H9 (cell line): ENCODE data around the gene RNPEPL1. TPM values are rescaled to one million over a fixed set of nuclear protein-coding genes. Genes with fewer than 3 reads are reported as not detected.
A peak's percentile ranks its signal among the peaks of the same experiment; 100 is the strongest.

ENCODE experiments used
- DNase-seq: peaks from one replicate; pipeline ENCODE4 v3.0.0-alpha.2; 2017
- H2AFZ ChIP-seq: one replicate; pipeline ENCODE4 v1.6.1; 2013; ENCODE audit warnings: mild to moderate bottlenecking, low read length, control low read depth, moderate library complexity
- H2AK5ac ChIP-seq: 2 replicates; pipeline ENCODE4 v1.6.1; 2013; ENCODE audit warnings: low read length, control low read depth, mixed read lengths; ENCODE audit not compliant: insufficient read length
- H2BK120ac ChIP-seq: one replicate; pipeline ENCODE4 v1.6.1; 2013; ENCODE audit warnings: low read depth, mild to moderate bottlenecking, low read length, control low read depth, inconsistent platforms; ENCODE audit not compliant: poor library complexity, severe bottlenecking
- H2BK12ac ChIP-seq: 2 replicates; pipeline ENCODE4 v1.6.1; 2013; ENCODE audit warnings: low read length, control low read depth, mixed read lengths, low read depth; ENCODE audit not compliant: insufficient read length
- H2BK15ac ChIP-seq: 2 replicates; pipeline ENCODE4 v1.6.1; 2013; ENCODE audit warnings: low read depth, low read length, control low read depth
- H2BK20ac ChIP-seq: one replicate; pipeline ENCODE4 v1.6.1; 2013; ENCODE audit warnings: low read depth, mild to moderate bottlenecking, low read length, control low read depth, inconsistent platforms; ENCODE audit not compliant: poor library complexity, severe bottlenecking
- H2BK5ac ChIP-seq: 2 replicates; pipeline ENCODE4 v1.6.1; 2013; ENCODE audit warnings: low read length, control low read depth, mixed read lengths; ENCODE audit not compliant: insufficient read length
- H3K14ac ChIP-seq: 2 replicates; pipeline ENCODE4 v1.6.1; 2013; ENCODE audit warnings: low read length, control low read depth; ENCODE audit not compliant: insufficient read depth
- H3K18ac ChIP-seq: 2 replicates; pipeline ENCODE4 v1.6.1; 2013; ENCODE audit warnings: low read depth, mild to moderate bottlenecking, mixed read lengths, low read length, control low read depth; ENCODE audit not compliant: insufficient read length
- H3K23ac ChIP-seq: 2 replicates; pipeline ENCODE4 v1.6.1; 2013; ENCODE audit warnings: low read length, control low read depth, mixed read lengths, low read depth; ENCODE audit not compliant: insufficient read length
- H3K23me2 ChIP-seq: 2 replicates; pipeline ENCODE4 v1.6.1; 2013; ENCODE audit warnings: low read depth, mild to moderate bottlenecking, mixed read lengths, low read length, control low read depth; ENCODE audit not compliant: insufficient read length, poor library complexity, severe bottlenecking
- H3K27ac ChIP-seq: 2 replicates; pipeline ENCODE4 v1.5.1; 2013; ENCODE audit warnings: low read length, control low read depth, mixed read lengths, low read depth; ENCODE audit not compliant: insufficient read length
- H3K27me3 ChIP-seq: 2 replicates; pipeline ENCODE4 v1.6.1; 2013; ENCODE audit warnings: low read length, control low read depth, inconsistent platforms; ENCODE audit not compliant: insufficient read depth
- H3K4ac ChIP-seq: 2 replicates; pipeline ENCODE4 v1.6.1; 2013; ENCODE audit warnings: low read depth, mild to moderate bottlenecking, control low read depth, inconsistent platforms, low read length, moderate library complexity
- H3K4me1 ChIP-seq: 2 replicates; pipeline ENCODE4 v1.6.1; 2013; ENCODE audit warnings: low read length, control low read depth, inconsistent platforms; ENCODE audit not compliant: insufficient read depth
- H3K4me2 ChIP-seq: 2 replicates; pipeline ENCODE4 v1.6.1; 2013; ENCODE audit warnings: low read length, control low read depth, mixed read lengths; ENCODE audit not compliant: insufficient read length, insufficient read depth
- H3K56ac ChIP-seq: 2 replicates; pipeline ENCODE4 v1.6.1; 2013; ENCODE audit warnings: low read depth, mild to moderate bottlenecking, mixed read lengths, low read length, control low read depth; ENCODE audit not compliant: insufficient read length
- H3K79me1 ChIP-seq: 2 replicates; pipeline ENCODE4 v1.6.1; 2013; ENCODE audit warnings: low read depth, mild to moderate bottlenecking, moderate library complexity, low read length, control low read depth, inconsistent platforms; ENCODE audit not compliant: insufficient read depth, poor library complexity, severe bottlenecking
- H3K79me2 ChIP-seq: 2 replicates; pipeline ENCODE4 v1.6.1; 2013; ENCODE audit warnings: low read length, control low read depth, inconsistent platforms; ENCODE audit not compliant: insufficient read depth
- H3K9ac ChIP-seq: 2 replicates; pipeline ENCODE4 v1.6.1; 2013; ENCODE audit warnings: low read length, control low read depth, mixed read lengths; ENCODE audit not compliant: insufficient read length; ENCODE audit errors: extremely low read depth
- H3K9me3 ChIP-seq: one replicate; pipeline ENCODE4 v1.6.1; 2013; ENCODE audit warnings: low read depth, low read length, inconsistent platforms; ENCODE audit not compliant: control insufficient read depth
- H3T11ph ChIP-seq: one replicate; pipeline ENCODE4 v1.6.1; 2013; ENCODE audit warnings: mild to moderate bottlenecking, low read length, control low read depth, inconsistent platforms
- H4K20me1 ChIP-seq: one replicate; pipeline ENCODE4 v1.6.1; 2013; ENCODE audit not compliant: control insufficient read depth, insufficient read length, insufficient read depth
- H4K5ac ChIP-seq: 2 replicates; pipeline ENCODE4 v1.6.1; 2013; ENCODE audit warnings: low read depth, mild to moderate bottlenecking, mixed read lengths, low read length, control low read depth; ENCODE audit not compliant: insufficient read length
- H4K8ac ChIP-seq: replicated peaks from 2 replicates; pipeline ENCODE4 v1.6.1; 2013; ENCODE audit warnings: low read length, control low read depth, mixed read lengths, low read depth; ENCODE audit not compliant: insufficient read length
- H4K91ac ChIP-seq: 2 replicates; pipeline ENCODE4 v1.6.1; 2013; ENCODE audit warnings: low read depth, mild to moderate bottlenecking, moderate library complexity, mixed read lengths, low read length, control low read depth; ENCODE audit not compliant: insufficient read length
- H3K27ac Mint-ChIP-seq, 3 experiments: 2 replicates in 2 of 3; 3 replicates in 1 of 3; pipeline ENCODE4 v1.8.0; 2020 to 2021; ENCODE audit warnings: mixed read lengths in 3 of 3, mild to moderate bottlenecking in 1 of 3, moderate library complexity in 1 of 3
- H3K27me3 Mint-ChIP-seq: 2 replicates; pipeline ENCODE4 v1.8.0; 2021; ENCODE audit warnings: low read depth, mild to moderate bottlenecking, moderate library complexity, mixed read lengths
- H3K36me3 Mint-ChIP-seq, 3 experiments: 2 replicates in 2 of 3; 3 replicates in 1 of 3; pipeline ENCODE4 v1.8.0; 2020 to 2021; ENCODE audit warnings: low read depth in 3 of 3, mixed read lengths in 3 of 3; ENCODE audit not compliant: insufficient read depth in 1 of 3
- H3K4me1 Mint-ChIP-seq, 2 experiments: 2 replicates each; pipeline ENCODE4 v1.8.0; 2020; ENCODE audit warnings: mixed read lengths in 2 of 2
- H3K4me3 Mint-ChIP-seq, 2 experiments: 2 replicates in 1 of 2; 3 replicates in 1 of 2; pipeline ENCODE4 v1.8.0; 2020 to 2021; ENCODE audit warnings: mild to moderate bottlenecking in 2 of 2, mixed read lengths in 2 of 2, moderate library complexity in 1 of 2
- H3K9me3 Mint-ChIP-seq, 2 experiments: 2 replicates in 1 of 2; 3 replicates in 1 of 2; pipeline ENCODE4 v1.8.0; 2020; ENCODE audit warnings: mild to moderate bottlenecking in 2 of 2, mixed read lengths in 2 of 2, moderate library complexity in 1 of 2
- CTCF ChIP-seq: fragments of 200-600 bp; sonication (generic); conservative IDR thresholded peaks from 3 replicates; pipeline ENCODE4 v1.8.0; 2021; ENCODE audit warnings: antibody characterized with exemption, mild to moderate bottlenecking
- WGBS: extraction: QIAGEN DNeasy Blood & Tissue Kit; methylation state at CpG from one replicate; pipeline ENCODE4 v1.1.7; 2013; ENCODE audit warnings: missing lambda C conversion rate, low lambda C conversion rate, mixed read lengths; ENCODE audit not compliant: insufficient read length; ENCODE audit errors: extremely low coverage; 5-methylcytosine and 5-hydroxymethylcytosine counted together
- total RNA-seq: library from RNA; stranded (reverse); gene quantifications from 2 replicates; pipeline ENCODE4 v1.2.1, GENCODE V29; 2021

RNPEPL1 gene
- total RNA-seq, 1 experiment from 2014 or later, result 22.5 TPM

DNA sequence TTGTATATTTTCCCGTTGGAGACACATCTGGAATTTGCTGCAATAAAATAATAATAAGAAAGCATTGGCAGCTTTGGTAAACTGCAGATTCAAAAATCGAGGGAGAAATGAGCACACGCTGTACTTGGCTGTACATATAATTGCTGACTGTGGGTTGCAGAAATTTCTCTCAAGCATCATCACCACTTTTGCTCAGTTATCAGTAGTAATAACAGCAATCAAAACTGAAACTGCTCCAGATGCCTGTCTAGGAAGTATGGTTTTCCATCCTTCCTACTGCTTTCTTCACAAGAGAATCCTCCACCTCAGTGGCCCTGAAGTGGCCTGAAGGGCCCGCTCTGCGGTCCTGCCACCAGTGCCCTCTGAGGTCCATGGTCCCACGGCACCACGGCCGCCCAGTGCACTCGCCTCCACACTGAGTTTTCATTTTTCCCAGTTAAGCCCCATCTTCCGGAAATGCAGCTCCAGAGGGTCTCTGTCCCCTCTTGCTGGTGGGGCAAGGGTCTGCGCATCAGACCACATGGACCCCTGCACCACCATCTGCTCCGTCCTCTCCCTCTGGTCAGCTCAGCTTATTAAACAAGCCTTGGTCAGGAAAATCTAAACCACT is 4.2 kb upstream of the RNPEPL1 start:
- Histone ChIP-seq H2BK20ac (no peak overlapping the region), H3K79me2 (no peaks in the 10 kb centered on the region), H2BK120ac (no peak overlapping the region), H2BK12ac (no peak overlapping the region), H3K4me2 (no peak overlapping the region), H4K20me1 (no peaks in the 10 kb centered on the region), H3K23me2 (peaks cover 12% of the 10 kb centered on the region), H2AFZ (no peak overlapping the region), H4K5ac (no peak overlapping the region), H3K79me1 (no peaks in the 10 kb centered on the region), H3K56ac (no peak overlapping the region), H4K8ac (no peak overlapping the region), H2BK15ac (no peak overlapping the region), H3K27me3 (peaks cover 17% of the 10 kb centered on the region), H3K4ac (no peak overlapping the region), H3K4me1 (no peaks in the 10 kb centered on the region; the same call in 1 of the 2 replicates), H3K18ac (no peak overlapping the region), H2AK5ac (no peak overlapping the region), H4K91ac (no peak overlapping the region), H3K14ac (no peak overlapping the region), H3T11ph (no peak overlapping the region), H3K27ac (no peak overlapping the region), H3K9ac (no peak overlapping the region), H2BK5ac (no peak overlapping the region), H3K23ac (no peak overlapping the region), H3K9me3 (no peaks in the 10 kb centered on the region)
- Mint-ChIP-seq H3K36me3 (peaks cover 0 to 13% (median 2%) of the 10 kb centered on the region in 3 experiments; a peak in 3 of 7 replicates), H3K4me3 (no peak overlapping the region), H3K27ac (no peak overlapping the region), H3K4me1 (peaks cover 30 to 40% of the 10 kb centered on the region in 2 experiments), H3K9me3 (no peaks in the 10 kb centered on the region), H3K27me3 (peaks cover 27% of the 10 kb centered on the region)
- no peak for TF ChIP-seq CTCF
- peak; percentile 14 for DNase-seq
- WGBS, result no CpG with 5 or more reads among the region's 12 CpGs
